H1 (cell line): Measurements from ENCODE around the gene CERS1. TPM values are rescaled to one million over a fixed set of nuclear protein-coding genes. Genes with fewer than 3 reads are reported as not detected.

Experiments
- CTCF ChIA-PET: fragments of 300-600 bp; sonication (Branson Sonifier 250); formaldehyde crosslinking; loops from one replicate; lab custom pipeline; 2021; ENCODE audit not compliant: partially characterized antibody; lab: Charles Lee
- POLR2A ChIA-PET: fragments of 300-600 bp; sonication (Branson Sonifier 250); formaldehyde crosslinking; loops from one replicate; lab custom pipeline; 2021; ENCODE audit warnings: inconsistent platforms; ENCODE audit not compliant: partially characterized antibody; lab: Charles Lee
- DNase-seq, 2 experiments: peaks; one replicate each; pipeline versions ENCODE4 v3.0.0 to v3.0.0-alpha.2; 2010 to 2022; ENCODE audit warnings: low spot score in 2 of 2, low read depth in 1 of 2, mixed read lengths in 1 of 2
- FAIRE-seq: peaks from 2 replicates; lab custom pipeline; 2011; peaks lifted over from hg19 to GRCh38; lab: Jason Lieb, UNC
- H2AFZ ChIP-seq: 2 replicates; pipeline ENCODE4 v1.8.1; 2012; ENCODE audit warnings: low read length, inconsistent platforms
- H2AK5ac ChIP-seq: 2 replicates; pipeline ENCODE4 v1.6.1; 2013; ENCODE audit warnings: low read depth, low read length
- H2BK120ac ChIP-seq: replicated peaks from 2 replicates; pipeline ENCODE3; 2013; ENCODE audit warnings: low read depth, low read length, inconsistent platforms
- H2BK12ac ChIP-seq: 2 replicates; pipeline ENCODE4 v1.6.1; 2013; ENCODE audit warnings: low read depth, low read length
- H2BK15ac ChIP-seq: 2 replicates; pipeline ENCODE4 v1.6.1; 2013; ENCODE audit warnings: low read length
- H2BK20ac ChIP-seq: 2 replicates; pipeline ENCODE4 v1.6.1; 2013; ENCODE audit warnings: low read length
- H2BK5ac ChIP-seq: 2 replicates; pipeline ENCODE4 v1.6.1; 2013; ENCODE audit warnings: low read depth, low read length
- H3K14ac ChIP-seq: 2 replicates; pipeline ENCODE4 v1.6.1; 2013; ENCODE audit warnings: inconsistent platforms; ENCODE audit not compliant: insufficient read length
- H3K18ac ChIP-seq: 2 replicates; pipeline ENCODE4 v1.6.1; 2013; ENCODE audit warnings: low read length; ENCODE audit errors: extremely low read depth
- H3K23ac ChIP-seq: 2 replicates; pipeline ENCODE4 v1.6.1; 2013; ENCODE audit warnings: inconsistent platforms; ENCODE audit not compliant: insufficient read length
- H3K23me2 ChIP-seq: 2 replicates; pipeline ENCODE4 v1.6.1; 2013; ENCODE audit warnings: low read depth, low read length
- H3K27ac ChIP-seq: 2 replicates; pipeline ENCODE4 v1.6.1; 2011; ENCODE audit warnings: low read depth, low read length, inconsistent platforms
- H3K27me3 ChIP-seq, 4 experiments: replicated peaks in 1 of 4; 1 replicate in 1 of 4; 2 replicates in 3 of 4; pipeline versions ENCODE4 v1.6.1 to v1.8.1; 2011 to 2013; ENCODE audit warnings: low read length in 3 of 4, mild to moderate bottlenecking in 3 of 4, inconsistent platforms in 2 of 4, mixed read lengths in 2 of 4, moderate library complexity in 1 of 4; ENCODE audit not compliant: control insufficient read depth in 3 of 4, insufficient read depth in 3 of 4; ENCODE audit errors: extremely low read depth in 1 of 4
- H3K36me3 ChIP-seq, 4 experiments: 2 replicates each; pipeline versions ENCODE4 v1.6.1 to v1.8.1; 2011 to 2013; ENCODE audit warnings: mild to moderate bottlenecking in 4 of 4, low read length in 3 of 4, moderate library complexity in 2 of 4, control low read depth in 1 of 4, inconsistent platforms in 1 of 4; ENCODE audit not compliant: insufficient read depth in 4 of 4, control insufficient read depth in 2 of 4
- H3K4ac ChIP-seq: replicated peaks from 2 replicates; pipeline ENCODE3; 2013; ENCODE audit warnings: low read length, low read depth, mixed read lengths, inconsistent platforms; ENCODE audit not compliant: insufficient read length
- H3K4me1 ChIP-seq, 4 experiments: replicated peaks in 1 of 4; 1 replicate in 1 of 4; 2 replicates in 3 of 4; pipeline versions ENCODE4 v1.6.1 to v1.8.1; 2011 to 2013; ENCODE audit warnings: low read length in 3 of 4, inconsistent platforms in 2 of 4, mixed read lengths in 1 of 4; ENCODE audit not compliant: insufficient read depth in 4 of 4, control insufficient read depth in 3 of 4
- H3K4me2 ChIP-seq, 2 experiments: 2 replicates each; pipeline versions ENCODE4 v1.6.1 to v1.8.1; 2011 to 2013; ENCODE audit warnings: low read depth in 2 of 2, low read length in 2 of 2, control low read depth in 1 of 2, inconsistent platforms in 1 of 2, mild to moderate bottlenecking in 1 of 2; ENCODE audit not compliant: insufficient read depth in 1 of 2
- H3K4me3 ChIP-seq, 4 experiments: fragments of 200-600, 300-600 bp in 1 of 4; sonication (generic), shearing (Covaris generic), sonication (Bioruptor Twin) in 1 of 4; 2 replicates each; pipeline versions ENCODE4 v1.5.1 to v1.8.1; 2011 to 2016; ENCODE audit warnings: low read length in 4 of 4, low read depth in 3 of 4, control low read depth in 2 of 4, inconsistent platforms in 2 of 4, mild to moderate bottlenecking in 2 of 4, mixed read lengths in 1 of 4, moderate library complexity in 1 of 4; ENCODE audit not compliant: insufficient read depth in 2 of 4; ENCODE audit errors: extremely low read depth in 1 of 4
- H3K56ac ChIP-seq: replicated peaks from 2 replicates; pipeline ENCODE3; 2013; ENCODE audit warnings: low read depth, mild to moderate bottlenecking, mixed read lengths, low read length, inconsistent platforms; ENCODE audit not compliant: insufficient read length
- H3K79me1 ChIP-seq: 2 replicates; pipeline ENCODE4 v1.6.1; 2013; ENCODE audit warnings: low read depth, low read length, control low read depth
- H3K79me2 ChIP-seq, 2 experiments: 2 replicates each; pipeline versions ENCODE4 v1.6.1 to v1.8.1; 2012 to 2013; ENCODE audit warnings: low read length in 2 of 2, mild to moderate bottlenecking in 2 of 2, inconsistent platforms in 1 of 2; ENCODE audit not compliant: insufficient read depth in 2 of 2, control insufficient read depth in 1 of 2
- H3K9ac ChIP-seq, 4 experiments: replicated peaks in 1 of 4; 1 replicate in 1 of 4; 2 replicates in 3 of 4; pipeline versions ENCODE4 v1.6.1 to v1.8.1; 2011 to 2013; ENCODE audit warnings: low read depth in 3 of 4, low read length in 3 of 4, control low read depth in 2 of 4, mild to moderate bottlenecking in 2 of 4, moderate library complexity in 2 of 4, inconsistent platforms in 1 of 4; ENCODE audit errors: extremely low read depth in 1 of 4
- H3K9me3 ChIP-seq, 2 experiments: 2 replicates each; pipeline versions ENCODE4 v1.6.1 to v1.8.1; 2012 to 2013; ENCODE audit warnings: mild to moderate bottlenecking in 2 of 2, moderate library complexity in 2 of 2, control low read depth in 1 of 2, inconsistent platforms in 1 of 2, low read depth in 1 of 2, low read length in 1 of 2, mixed read lengths in 1 of 2; ENCODE audit not compliant: insufficient read depth in 2 of 2
- H4K20me1 ChIP-seq, 2 experiments: replicated peaks in 1 of 2; 2 replicates each; pipeline versions ENCODE3 to v1.8.1; 2011 to 2013; ENCODE audit warnings: inconsistent platforms in 2 of 2, low read length in 2 of 2, mild to moderate bottlenecking in 1 of 2; ENCODE audit not compliant: insufficient read depth in 2 of 2, control insufficient read depth in 1 of 2
- H4K5ac ChIP-seq: 2 replicates; pipeline ENCODE4 v1.6.1; 2013; ENCODE audit warnings: low read length, low read depth, mixed read lengths, inconsistent platforms; ENCODE audit not compliant: insufficient read length
- H4K8ac ChIP-seq: 2 replicates; pipeline ENCODE4 v1.8.0; 2013; ENCODE audit warnings: mild to moderate bottlenecking, moderate library complexity, low read length, inconsistent platforms; ENCODE audit not compliant: insufficient read depth; ENCODE audit errors: extremely low read depth
- H4K91ac ChIP-seq: replicated peaks from 2 replicates; pipeline ENCODE3; 2013; ENCODE audit warnings: low read length, mixed read lengths, inconsistent platforms; ENCODE audit not compliant: insufficient read length
- BACH1 ChIP-seq: IDR thresholded peaks from 2 replicates; pipeline ENCODE4 v1.6.1; 2012; ENCODE audit warnings: low read length, improper control_type of control experiment
- BCL11A ChIP-seq, 2 experiments: IDR thresholded peaks; one replicate each; pipeline ENCODE4 v1.6.1; 2011; ENCODE audit warnings: low read depth in 2 of 2, low read length in 2 of 2, mild to moderate bottlenecking in 2 of 2
- HDAC6 ChIP-seq: IDR thresholded peaks from one replicate; pipeline ENCODE4 v1.7.1; 2012; ENCODE audit warnings: low read depth, mild to moderate bottlenecking, inconsistent platforms, low read length, moderate library complexity
- RXRA ChIP-seq: IDR thresholded peaks from 2 replicates; pipeline ENCODE4 v1.6.1; 2011; ENCODE audit warnings: low read depth, mild to moderate bottlenecking, low read length, moderate library complexity; ENCODE audit not compliant: insufficient read depth
- SP2 ChIP-seq: IDR thresholded peaks from 2 replicates; pipeline ENCODE4 v1.6.1; 2012; ENCODE audit warnings: mild to moderate bottlenecking, low read length, inconsistent platforms
- YY1 ChIP-seq: IDR thresholded peaks from 2 replicates; pipeline ENCODE4 v1.6.1; 2011; ENCODE audit warnings: low read depth, mild to moderate bottlenecking, low read length
- WGBS, 2 experiments: shearing (Covaris generic) in 1 of 2; methylation state at CpG; one replicate each; pipeline versions ENCODE4 v1.1.6 to v1.1.7; 2013 to 2015; ENCODE audit warnings: low lambda C conversion rate in 2 of 2, mixed read lengths in 2 of 2, inconsistent platforms in 1 of 2, low coverage in 1 of 2, missing lambda C conversion rate in 1 of 2; ENCODE audit not compliant: insufficient replicate concordance in 2 of 2, insufficient coverage in 1 of 2, insufficient read length in 1 of 2; ENCODE audit errors: extremely low coverage in 1 of 2, missing lambda C conversion rate in 1 of 2; 5-methylcytosine and 5-hydroxymethylcytosine counted together
- polyA plus RNA-seq, 7 experiments: library from polyadenylated mRNA; depleted of rRNA in 3 of 7; stranded (reverse) in 5 of 7; unstranded in 2 of 7; fragments of >200 nt in 5 of 7; fragments of 200-250 nt in 2 of 7; gene quantifications; 1 replicate in 5 of 7; 2 replicates in 1 of 7; 4 replicates in 1 of 7; pipeline versions ENCODE4 v1.2.1 to v1.2.3, GENCODE V29; 2011 to 2013; ENCODE audit warnings: missing spikeins in 2 of 7, mixed read lengths in 2 of 7
- total RNA-seq: library from RNA; stranded (reverse); fragmentation: NEBNext Ultra II Directional; extraction: Animal tissue kit (Norgen Biotek cat#: 25700); gene quantifications from 2 replicates; pipeline ENCODE4 v1.2.1, GENCODE V29; 2021
- TF ChIP-seq, protein P1 (sequence below), 3 experiments: IDR thresholded peaks; 1 replicate in 2 of 3; 2 replicates in 1 of 3; pipeline versions ENCODE4 v1.5.1 to v1.6.1; 2011; ENCODE audit warnings: low read length in 3 of 3, mild to moderate bottlenecking in 3 of 3, inconsistent platforms in 2 of 3, low read depth in 1 of 3, moderate library complexity in 1 of 3; ENCODE audit not compliant: insufficient read depth in 1 of 3; ENCODE audit errors: control extremely low read depth in 1 of 3
- TF ChIP-seq, protein P2 (sequence below): IDR thresholded peaks from 2 replicates; pipeline ENCODE4 v1.6.1; 2012; ENCODE audit warnings: inconsistent platforms

Gene CERS1
- total and polyA plus RNA-seq, 2 of the 8 experiments (the other 6 are each of a cell fraction or from before 2014, with no cell fraction given) = 18.6 to 51.0 TPM

DNA sequence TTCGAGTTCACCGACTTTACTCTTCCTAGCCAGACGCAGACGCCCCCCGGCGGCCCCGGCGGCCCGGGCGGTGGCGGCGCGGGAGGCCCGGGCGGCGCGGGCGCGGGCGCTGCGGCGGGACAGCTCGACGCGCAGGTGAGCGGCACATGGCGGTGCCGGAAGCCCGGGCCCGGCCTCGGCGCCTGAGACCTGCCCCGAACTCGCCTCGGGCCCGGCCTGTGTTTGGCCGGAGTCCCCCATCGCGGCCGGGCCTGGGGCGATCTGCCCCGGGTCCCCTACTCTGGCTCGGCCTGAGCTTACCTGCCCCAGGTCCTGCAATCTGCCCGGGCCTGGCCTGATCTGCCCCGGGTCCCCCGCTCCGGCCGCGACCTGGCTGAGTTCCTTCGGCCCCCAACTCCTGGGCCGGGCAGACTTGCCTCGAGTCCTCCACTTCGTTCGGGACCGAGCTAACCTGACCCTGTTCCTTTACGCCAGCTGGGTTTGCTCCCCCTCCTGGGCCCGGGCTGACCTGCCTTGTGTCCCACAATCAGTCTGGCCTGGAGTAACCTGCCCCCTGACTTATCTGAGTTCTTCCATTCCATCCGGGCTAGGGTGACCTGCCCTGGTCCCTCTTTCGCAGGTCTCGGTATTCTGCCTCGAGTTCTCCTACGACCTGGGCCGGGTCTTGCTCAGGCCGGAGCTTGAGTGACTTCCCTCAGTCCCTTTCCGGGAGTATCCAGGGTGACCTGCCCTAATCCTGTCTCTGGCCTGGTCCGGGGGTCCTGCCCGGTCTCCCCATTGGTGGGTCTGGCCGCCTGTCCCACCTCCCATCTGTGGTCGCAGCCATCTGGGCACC is 63.4 kb downstream of the CERS1 start:
- Histone ChIP-seq H3K23ac (no peak overlapping the region), H2AK5ac (0 out of 2 replicates have a peak overlapping the region, but pooled peaks have one; percentile 15), H2BK12ac (no peak overlapping the region), H4K5ac (peak overlapping the region; percentile 83), H2BK20ac (no peak overlapping the region), H3K18ac (peak overlapping the region; percentile 48), H4K20me1 (peaks cover 32 to 39% of the 10 kb centered on the region in 2 experiments), H3K9ac (peak overlapping the region; percentile 81 to 93 (median 86)), H3K4me1 (peaks cover 3 to 15% (median 10%) of the 10 kb centered on the region in 4 experiments), H3K9me3 (no peaks in the 10 kb centered on the region), H3K4ac (no peak overlapping the region), H3K4me2 (peak overlapping the region; percentile 87 to 95), H3K23me2 (peaks cover 11% of the 10 kb centered on the region), H3K79me2 (peaks cover 31 to 52% of the 10 kb centered on the region in 2 experiments), H3K36me3 (peaks cover 0 to 13% (median 2%) of the 10 kb centered on the region in 4 experiments; a peak in 3 of 8 replicates), H4K8ac (peak overlapping the region; percentile 95), H2BK5ac (peak overlapping the region; percentile 60), H3K14ac (no peak overlapping the region), H2BK15ac (no peak overlapping the region), H2BK120ac (no peak overlapping the region), H3K56ac (peak overlapping the region; percentile 82), H3K27ac (peak overlapping the region; percentile 62; the same call in 1 of the 2 replicates), H2AFZ (no peak overlapping the region), H3K79me1 (peaks cover 16% of the 10 kb centered on the region), H3K4me3 (peak overlapping the region; percentile 80 to 99 (median 84)), H4K91ac (no peak overlapping the region), H3K27me3 (peaks cover 0 to 6% (median 0%) of the 10 kb centered on the region in 4 experiments; a peak in 2 of 7 replicates)
- POLR2A ChIA-PET = interaction anchor here (0.5 to 3.4 kb wide), 17 partner anchors 9 to 543 kb away, joined by 3 to 18 read pairs (median 3); partner anchors contain the start of gene COMP
- no peak for FAIRE-seq
- CTCF ChIA-PET = interaction anchor here (0.8 to 10.4 kb wide), 13 partner anchors 10 to 313 kb away, joined by 3 to 79 read pairs (median 4); no protein-coding TSS in a partner anchor
- DNase-seq = peak in 1 of 2 experiments; percentile 67
- WGBS, 2 experiments = 2% methylated on average over 66 of the region's 69 CpGs; no CpG with 5 or more reads in 1 of the 2 experiments
- TF ChIP-seq RXRA (no peak), BACH1 (no peak), BCL11A (IDR thresholded peaks at IDR 0.05; ENCODE audit: low read depth in 2 of 2, low read length in 2 of 2) (no peak), SP2 (no peak), HDAC6 (no peak), YY1 (no peak)
- TF ChIP-seq, protein P1, sequence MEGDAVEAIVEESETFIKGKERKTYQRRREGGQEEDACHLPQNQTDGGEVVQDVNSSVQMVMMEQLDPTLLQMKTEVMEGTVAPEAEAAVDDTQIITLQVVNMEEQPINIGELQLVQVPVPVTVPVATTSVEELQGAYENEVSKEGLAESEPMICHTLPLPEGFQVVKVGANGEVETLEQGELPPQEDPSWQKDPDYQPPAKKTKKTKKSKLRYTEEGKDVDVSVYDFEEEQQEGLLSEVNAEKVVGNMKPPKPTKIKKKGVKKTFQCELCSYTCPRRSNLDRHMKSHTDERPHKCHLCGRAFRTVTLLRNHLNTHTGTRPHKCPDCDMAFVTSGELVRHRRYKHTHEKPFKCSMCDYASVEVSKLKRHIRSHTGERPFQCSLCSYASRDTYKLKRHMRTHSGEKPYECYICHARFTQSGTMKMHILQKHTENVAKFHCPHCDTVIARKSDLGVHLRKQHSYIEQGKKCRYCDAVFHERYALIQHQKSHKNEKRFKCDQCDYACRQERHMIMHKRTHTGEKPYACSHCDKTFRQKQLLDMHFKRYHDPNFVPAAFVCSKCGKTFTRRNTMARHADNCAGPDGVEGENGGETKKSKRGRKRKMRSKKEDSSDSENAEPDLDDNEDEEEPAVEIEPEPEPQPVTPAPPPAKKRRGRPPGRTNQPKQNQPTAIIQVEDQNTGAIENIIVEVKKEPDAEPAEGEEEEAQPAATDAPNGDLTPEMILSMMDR (IDR thresholded peaks at IDR 0.05; ENCODE audit: control extremely low read depth in 1 of 3, insufficient read depth in 1 of 3, low read depth in 1 of 3, low read length in 3 of 3) = peak in 2 of 3 experiments; percentile 50 to 58; a peak in 2 of 4 replicates
- TF ChIP-seq, protein P2, sequence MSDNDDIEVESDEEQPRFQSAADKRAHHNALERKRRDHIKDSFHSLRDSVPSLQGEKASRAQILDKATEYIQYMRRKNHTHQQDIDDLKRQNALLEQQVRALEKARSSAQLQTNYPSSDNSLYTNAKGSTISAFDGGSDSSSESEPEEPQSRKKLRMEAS = peak; percentile 49; the same call in 1 of the 2 replicates
